ENCODE data around the gene ALDH8A1.
"Not testable (repeated sequence)": the region's sequence is repeated elsewhere in the genome, so short reads cannot be mapped to it uniquely, and the experiment has no call there.

ALDH8A1 gene

GRCh38 chr6:134902074-134902861 lies 47.6 kb downstream of the ALDH8A1 start:
- Histone ChIP-seq H3K27me3 (replicated peaks; ENCODE audit: control insufficient read depth, insufficient read depth, low read length) (no peaks in the 10 kb centered on the region), H3K4me3 (replicated peaks; ENCODE audit: low read depth, low read length) (no peak overlapping the region), H3K36me3 (ENCODE audit: control insufficient read depth, insufficient read depth, low read length) (no peaks in the 10 kb centered on the region)
- DNase-seq (ENCODE audit: extremely low read depth, insufficient read length): no peak
- TF ChIP-seq CTCF (IDR thresholded peaks at IDR 0.05; ENCODE audit: insufficient read depth, low read length, poor library complexity, severe bottlenecking): no peak

- no peaks in the 10 kb centered on the region for H3K27me3 ChIP-seq (replicated peaks; ENCODE audit: control insufficient read depth, insufficient read depth, low read length)
- H3K4me3 ChIP-seq (replicated peaks; ENCODE audit: low read depth, low read length): no peak overlapping the region
- DNase-seq (ENCODE audit: extremely low read depth, insufficient read length): no peak
- TF ChIP-seq CTCF (IDR thresholded peaks at IDR 0.05; ENCODE audit: insufficient read depth, low read length, poor library complexity, severe bottlenecking): no peak
- H3K36me3 ChIP-seq (ENCODE audit: control insufficient read depth, insufficient read depth, low read length): no peaks in the 10 kb centered on the region
Measured at GRCh38 chr6:134898575-134898974, 51.3 kb downstream of the ALDH8A1 start.

- not testable (repeated sequence) for H3K36me3 ChIP-seq (ENCODE audit: control insufficient read depth, insufficient read depth, low read length); H3K27me3 ChIP-seq (replicated peaks; ENCODE audit: control insufficient read depth, insufficient read depth, low read length); H3K4me3 ChIP-seq (replicated peaks; ENCODE audit: low read depth, low read length); DNase-seq (ENCODE audit: extremely low read depth, insufficient read length)
Measured at GRCh38 chr6:134898166-134898565, 51.7 kb downstream of the ALDH8A1 start.

- no peak for TF ChIP-seq CTCF (IDR thresholded peaks at IDR 0.05; ENCODE audit: insufficient read depth, low read length, poor library complexity, severe bottlenecking)
- no peak for DNase-seq (ENCODE audit: extremely low read depth, insufficient read length)
- H3K4me3 ChIP-seq (replicated peaks; ENCODE audit: low read depth, low read length): no peak overlapping the region
- no peaks in the 10 kb centered on the region for H3K36me3 ChIP-seq (ENCODE audit: control insufficient read depth, insufficient read depth, low read length)
- H3K27me3 ChIP-seq (replicated peaks; ENCODE audit: control insufficient read depth, insufficient read depth, low read length): no peaks in the 10 kb centered on the region
Measured at GRCh38 chr6:134896910-134897309, 53.0 kb downstream of the ALDH8A1 start.

- no peak overlapping the region for H3K4me3 ChIP-seq (replicated peaks; ENCODE audit: low read depth, low read length)
Measured at GRCh38 chr6:134894800-134895199, 55.1 kb downstream of the ALDH8A1 start.

GRCh38 chr6:134892362-134892761 lies 57.5 kb downstream of the ALDH8A1 start:
- DNase-seq (ENCODE audit: extremely low read depth, insufficient read length): no peak
- Histone ChIP-seq H3K36me3 (ENCODE audit: control insufficient read depth, insufficient read depth, low read length) (no peaks in the 10 kb centered on the region), H3K4me3 (replicated peaks; ENCODE audit: low read depth, low read length) (no peak overlapping the region), H3K27me3 (replicated peaks; ENCODE audit: control insufficient read depth, insufficient read depth, low read length) (no peaks in the 10 kb centered on the region; the same call in none of the 2 replicates)
- no peak for TF ChIP-seq CTCF (IDR thresholded peaks at IDR 0.05; ENCODE audit: insufficient read depth, low read length, poor library complexity, severe bottlenecking)

More at GRCh38 chr6:134894800-134895199, 55.1 kb downstream of the ALDH8A1 start:
- DNase-seq (ENCODE audit: extremely low read depth, insufficient read length): no peak
- H3K27me3 ChIP-seq (replicated peaks; ENCODE audit: control insufficient read depth, insufficient read depth, low read length): no peaks in the 10 kb centered on the region; the same call in none of the 2 replicates
- no peaks in the 10 kb centered on the region for H3K36me3 ChIP-seq (ENCODE audit: control insufficient read depth, insufficient read depth, low read length)
- no peak for TF ChIP-seq CTCF (IDR thresholded peaks at IDR 0.05; ENCODE audit: insufficient read depth, low read length, poor library complexity, severe bottlenecking)

All from GM06990 (cell line).